SU-DHL-6 (cell line): ENCODE data around the gene RBM3.

ENCODE experiments used
- H2AFZ ChIP-seq: fragments of 200-600 bp; sonication (generic); 2 replicates; pipeline ENCODE4 v1.6.1; 2014; ENCODE audit warnings: low read depth, mild to moderate bottlenecking, moderate library complexity, mixed read lengths, antibody characterized with exemption, low read length; ENCODE audit not compliant: severe bottlenecking
- H3F3A ChIP-seq: fragments of 200-600 bp; shearing (Covaris generic); 2 replicates; pipeline ENCODE4 v1.6.0; 2016; ENCODE audit warnings: antibody characterized with exemption, mild to moderate bottlenecking; ENCODE audit not compliant: insufficient read depth
- H3K27ac ChIP-seq: fragments of 200-600 bp; sonication (generic); 2 replicates; pipeline ENCODE4 v1.5.1; 2016; ENCODE audit warnings: low read depth, mild to moderate bottlenecking, low read length, moderate library complexity, mixed read lengths
- H3K27me3 ChIP-seq: fragments of 200-600 bp; sonication (generic), shearing (Covaris generic); 2 replicates; pipeline ENCODE4 v1.6.0; 2014; ENCODE audit warnings: mild to moderate bottlenecking, low read length
- H3K36me3 ChIP-seq: fragments of 200-600 bp; sonication (generic); 2 replicates; pipeline ENCODE4 v1.6.1; 2014; ENCODE audit warnings: mild to moderate bottlenecking, low read length, mixed read lengths
- H3K4me2 ChIP-seq: fragments of 300-600, 200-600 bp; shearing (Covaris generic), sonication (generic); 2 replicates; pipeline ENCODE4 v1.6.0; 2014; ENCODE audit warnings: low read length, low read depth, mild to moderate bottlenecking; ENCODE audit not compliant: poor library complexity, severe bottlenecking
- H3K4me3 ChIP-seq: fragments of 200-600 bp; sonication (generic); 2 replicates; pipeline ENCODE4 v1.5.1; 2014; ENCODE audit warnings: antibody characterized with exemption, low read length, mild to moderate bottlenecking, mixed read lengths; ENCODE audit not compliant: insufficient read depth, poor library complexity, severe bottlenecking
- H3K79me2 ChIP-seq: fragments of 200-600 bp; sonication (generic); 2 replicates; pipeline ENCODE4 v1.6.1; 2014; ENCODE audit warnings: mild to moderate bottlenecking, low read length, moderate library complexity; ENCODE audit not compliant: insufficient read depth
- H3K9ac ChIP-seq: fragments of 200-600 bp; sonication (generic); 2 replicates; pipeline ENCODE4 v1.7.0; 2014; ENCODE audit warnings: mild to moderate bottlenecking, low read length
- H3K9me2 ChIP-seq: fragments of 200-600 bp; sonication (generic); replicated peaks from 2 replicates; pipeline ENCODE4 v1.6.1; 2014; ENCODE audit warnings: low read length; ENCODE audit not compliant: insufficient read depth
- H3K9me3 ChIP-seq: fragments of 200-600 bp; sonication (generic); 2 replicates; pipeline ENCODE4 v1.6.1; 2014; ENCODE audit warnings: low read length, mixed read lengths; ENCODE audit not compliant: insufficient read depth
- H4K20me1 ChIP-seq: fragments of 200-600 bp; sonication (generic); 2 replicates; pipeline ENCODE4 v1.6.1; 2014; ENCODE audit warnings: low read depth, mild to moderate bottlenecking, antibody characterized with exemption, low read length, moderate library complexity, mixed read lengths
- CTCF ChIP-seq: fragments of 200-600 bp; sonication (generic); IDR thresholded peaks from one replicate; pipeline ENCODE4 v1.5.1; 2017; ENCODE audit warnings: antibody characterized with exemption, mild to moderate bottlenecking, low read length, moderate library complexity; ENCODE audit not compliant: insufficient read depth, poor library complexity, severe bottlenecking
- EZH2phosphoT487 ChIP-seq: fragments of 200-600 bp; sonication (generic), shearing (Covaris generic); conservative IDR thresholded peaks from 2 replicates; pipeline ENCODE4 v1.6.1; 2018; ENCODE audit warnings: mild to moderate bottlenecking, antibody characterized with exemption, low read length, moderate library complexity, mixed read lengths

The RBM3 gene

GRCh38 chrX:48538641-48539344, 35.5 kb upstream of the RBM3 start:
- Histone ChIP-seq H3K36me3 (no peaks in the 10 kb centered on the region), H3K9me3 (no peaks in the 10 kb centered on the region), H3K9me2 (no peaks in the 10 kb centered on the region), H3K27ac (no peak overlapping the region), H2AFZ (peak overlapping the region; percentile 32), H3K27me3 (no peaks in the 10 kb centered on the region), H4K20me1 (no peaks in the 10 kb centered on the region), H3K9ac (no peak overlapping the region), H3K4me2 (peak overlapping the region; percentile 41), H3K4me3 (peak overlapping the region; percentile 20), H3F3A (peaks cover 5% of the 10 kb centered on the region; the same call in 1 of the 2 replicates), H3K79me2 (peaks cover 12% of the 10 kb centered on the region)
- TF ChIP-seq EZH2phosphoT487 (no peak), CTCF (no peak)

- no peaks in the 10 kb centered on the region for H3K9me2 ChIP-seq
- peaks cover 5% of the 10 kb centered on the region; the same call in 1 of the 2 replicates for H3F3A ChIP-seq
- H3K9me3 ChIP-seq = no peaks in the 10 kb centered on the region
- H3K4me2 ChIP-seq = peak within 1 kb of the TSS; percentile 70
- H3K27me3 ChIP-seq = no peaks in the 10 kb centered on the region
- TF ChIP-seq EZH2phosphoT487 = no peak
- TF ChIP-seq CTCF = no peak
- H3K36me3 ChIP-seq = no peaks in the 10 kb centered on the region
- no peaks in the 10 kb centered on the region for H4K20me1 ChIP-seq
- H3K4me3 ChIP-seq = peak within 1 kb of the TSS; percentile 77
- peak within 1 kb of the TSS; percentile 32 for H2AFZ ChIP-seq
- peak within 1 kb of the TSS; percentile 67 for H3K27ac ChIP-seq
- peak within 1 kb of the TSS; percentile 75 for H3K9ac ChIP-seq
- peaks cover 12% of the 10 kb centered on the region for H3K79me2 ChIP-seq
Observed at GRCh38 chrX:48539345-48540027, 34.8 kb upstream of the RBM3 start, which contains the start of gene TBC1D25. TBC1D25 (plus strand) TSS chrX:48539714; CDS start chrX:48539798, 84 bp downstream.

GRCh38 chrX:48540028-48540375, 34.3 kb upstream of the RBM3 start:
- Histone ChIP-seq H2AFZ (peak overlapping the region; percentile 26), H3K9ac (peak overlapping the region; percentile 75), H3K4me2 (peak overlapping the region; percentile 70), H3K9me2 (no peaks in the 10 kb centered on the region), H3K4me3 (peak overlapping the region; percentile 77), H3K27ac (peak overlapping the region; percentile 67), H3F3A (peaks cover 5% of the 10 kb centered on the region; the same call in 1 of the 2 replicates), H3K36me3 (no peaks in the 10 kb centered on the region), H3K27me3 (no peaks in the 10 kb centered on the region), H4K20me1 (no peaks in the 10 kb centered on the region), H3K9me3 (no peaks in the 10 kb centered on the region), H3K79me2 (peaks cover 12% of the 10 kb centered on the region)
- no peak for TF ChIP-seq CTCF
- no peak for TF ChIP-seq EZH2phosphoT487
